Measurements from ENCODE around the gene GPN2.

Gene GPN2

GRCh38 chr1:26889551-26890466 lies at the start of gene GPN2:
GPN2 (minus strand) TSS chr1:26890283; CDS start chr1:26890096, 187 bp downstream.
- peak; percentile 65 for DNase-seq (ENCODE audit: low read depth, low spot score)

- no peak for DNase-seq (ENCODE audit: low read depth, low spot score)
Measured at GRCh38 chr1:26938659-26939025, 48.6 kb upstream of the GPN2 start.

- no peak for DNase-seq (ENCODE audit: low read depth, low spot score)
Measured at GRCh38 chr1:26938004-26938658, 48.0 kb upstream of the GPN2 start.

- DNase-seq (ENCODE audit: low read depth, low spot score), result no peak
Measured at GRCh38 chr1:26936823-26937222, 46.7 kb upstream of the GPN2 start.

- DNase-seq (ENCODE audit: low read depth, low spot score), result no peak
Measured at GRCh38 chr1:26932531-26932930, 42.4 kb upstream of the GPN2 start.

- no peak for DNase-seq (ENCODE audit: low read depth, low spot score)
Measured at GRCh38 chr1:26923711-26924110, 33.6 kb upstream of the GPN2 start.

GRCh38 chr1:26922901-26923300 lies 32.8 kb upstream of the GPN2 start:
- DNase-seq (ENCODE audit: low read depth, low spot score), result no peak

GRCh38 chr1:26922431-26922729 lies 32.3 kb upstream of the GPN2 start:
- no peak for DNase-seq (ENCODE audit: low read depth, low spot score)

- peak; percentile 94 for DNase-seq (ENCODE audit: low read depth, low spot score)
Measured at GRCh38 chr1:26921540-26922430, 31.7 kb upstream of the GPN2 start, which contains the start of gene NUDC. NUDC (plus strand) TSS chr1:26921743; CDS start chr1:26921849, 106 bp downstream.

GRCh38 chr1:26921126-26921539 lies 31.1 kb upstream of the GPN2 start:
- no peak for DNase-seq (ENCODE audit: low read depth, low spot score)

GRCh38 chr1:26915204-26915842 lies 25.2 kb upstream of the GPN2 start:
- no peak for DNase-seq (ENCODE audit: low read depth, low spot score)

- DNase-seq (ENCODE audit: low read depth, low spot score), result no peak
Measured at GRCh38 chr1:26913754-26914619, 23.9 kb upstream of the GPN2 start, which contains the start of gene NR0B2. NR0B2 (minus strand) TSS chr1:26913975; CDS start chr1:26913940, 35 bp downstream.

GRCh38 chr1:26913389-26913753 lies 23.3 kb upstream of the GPN2 start:
- DNase-seq (ENCODE audit: low read depth, low spot score), result no peak

GRCh38 chr1:26912147-26912490 lies 22.0 kb upstream of the GPN2 start:
- no peak for DNase-seq (ENCODE audit: low read depth, low spot score)

- DNase-seq (ENCODE audit: low read depth, low spot score), result no peak
Measured at GRCh38 chr1:26911399-26912146, 21.5 kb upstream of the GPN2 start.

GRCh38 chr1:26910343-26911160 lies 20.5 kb upstream of the GPN2 start:
- no peak for DNase-seq (ENCODE audit: low read depth, low spot score)

- DNase-seq (ENCODE audit: low read depth, low spot score), result no peak
Measured at GRCh38 chr1:26909951-26910342, 19.9 kb upstream of the GPN2 start.

GRCh38 chr1:26907071-26907917 lies 17.2 kb upstream of the GPN2 start:
- DNase-seq (ENCODE audit: low read depth, low spot score), result no peak

All from activated CD4-positive, CD25-positive, alpha-beta regulatory T cell treated with anti-CD3 and anti-CD28 coated beads, Interleukin-2, amount 50 U/mL, for 16 hours (primary cell).